RKO (cell line): ENCODE data around the gene ELP5.
A peak's percentile ranks its signal among the peaks of the same experiment; 100 is the strongest.

Source experiments
- DNase-seq: peaks from one replicate; pipeline ENCODE4 v3.0.0-alpha.2; 2016; ENCODE audit warnings: low spot score

ELP5 gene

DNA sequence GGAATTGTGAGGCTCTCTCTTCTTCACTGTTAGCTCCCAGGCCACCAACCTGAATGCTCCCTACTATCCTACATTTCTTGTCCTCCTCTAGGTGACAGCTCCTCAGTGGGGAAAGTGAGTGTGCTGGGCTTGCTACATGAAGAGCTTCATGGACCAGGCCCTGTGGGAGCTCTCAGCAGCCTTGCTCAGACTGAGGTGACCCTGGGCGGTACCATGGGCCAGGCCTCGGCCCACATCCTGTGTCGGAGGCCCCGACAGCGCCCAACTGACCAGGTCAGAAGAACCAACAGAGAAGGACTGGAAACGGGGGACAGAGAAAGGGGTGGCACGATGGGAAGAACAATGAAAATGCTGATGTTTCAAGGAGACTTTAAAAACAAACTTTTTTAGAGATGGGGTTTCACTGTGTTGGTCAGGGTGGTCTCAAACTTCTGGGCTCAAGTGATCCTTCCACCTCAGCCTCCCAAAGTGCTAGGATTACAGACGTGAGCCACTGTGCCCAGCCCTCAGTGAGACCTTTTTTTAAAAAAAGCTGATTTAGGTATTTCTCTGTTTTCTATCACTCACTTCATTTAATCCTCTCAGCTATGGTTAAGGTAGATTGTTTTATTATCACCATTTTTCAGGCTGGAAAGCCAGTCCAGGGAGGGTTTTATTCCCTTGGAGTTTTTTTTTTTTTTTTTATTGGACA, 4.9 kb downstream of the ELP5 start:
- DNase-seq: no peak

DNA sequence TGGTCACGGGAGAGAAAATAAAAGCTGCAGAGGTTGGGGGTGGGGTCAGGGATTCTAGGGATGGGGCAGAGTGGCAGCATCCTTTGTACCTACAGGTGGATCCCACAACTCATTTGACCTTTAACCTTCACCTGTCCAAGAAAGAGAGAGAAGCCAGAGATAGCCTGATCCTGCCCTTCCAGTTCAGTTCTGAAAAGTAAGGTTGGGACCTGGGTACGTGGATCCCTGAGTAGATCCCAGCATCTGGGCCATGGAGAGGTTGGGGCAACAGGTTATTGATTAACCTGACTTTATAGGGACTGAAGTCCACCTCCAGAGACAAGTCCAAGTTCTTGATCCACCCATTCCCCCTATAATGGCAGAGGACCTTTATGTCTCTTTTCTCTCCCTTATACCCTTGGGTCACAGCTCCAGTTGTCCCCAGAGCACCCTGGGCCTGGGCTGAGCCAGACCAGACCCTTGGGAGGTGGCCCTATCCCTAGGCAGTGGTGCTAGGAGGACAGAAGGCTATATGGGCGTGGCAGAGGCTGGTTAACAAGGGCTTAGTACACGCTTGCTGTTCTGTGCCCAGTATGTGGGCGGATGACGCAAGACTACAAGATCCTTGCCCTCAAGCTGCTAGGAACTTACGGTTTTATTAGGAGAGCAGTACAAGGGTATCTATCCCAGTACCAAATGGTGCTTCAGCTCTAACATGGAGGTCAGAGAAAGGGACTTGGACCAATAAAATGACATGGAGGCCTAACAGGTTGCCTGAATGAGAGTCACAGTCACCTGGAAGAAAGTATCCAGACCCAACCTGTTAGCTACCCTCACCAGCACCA, 6.9 kb downstream of the ELP5 start:
- DNase-seq: peak; percentile 57

DNA sequence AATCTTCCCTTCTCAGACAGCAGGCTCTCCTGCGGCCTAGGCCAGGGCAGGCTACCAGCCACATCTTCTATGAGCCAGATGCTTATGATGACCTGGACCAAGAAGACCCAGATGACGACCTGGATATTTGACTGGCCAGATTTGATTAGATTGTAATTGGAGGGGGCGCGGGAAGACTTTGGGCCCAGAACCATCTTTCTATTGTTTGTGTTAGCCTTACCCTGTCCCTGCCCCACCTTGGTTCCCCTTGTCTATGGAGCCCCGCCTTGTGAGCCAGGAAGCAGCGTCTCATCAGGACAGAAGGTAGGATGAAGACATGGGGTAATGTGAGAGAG, 7.5 kb downstream of the ELP5 start:
- DNase-seq: no peak

DNA sequence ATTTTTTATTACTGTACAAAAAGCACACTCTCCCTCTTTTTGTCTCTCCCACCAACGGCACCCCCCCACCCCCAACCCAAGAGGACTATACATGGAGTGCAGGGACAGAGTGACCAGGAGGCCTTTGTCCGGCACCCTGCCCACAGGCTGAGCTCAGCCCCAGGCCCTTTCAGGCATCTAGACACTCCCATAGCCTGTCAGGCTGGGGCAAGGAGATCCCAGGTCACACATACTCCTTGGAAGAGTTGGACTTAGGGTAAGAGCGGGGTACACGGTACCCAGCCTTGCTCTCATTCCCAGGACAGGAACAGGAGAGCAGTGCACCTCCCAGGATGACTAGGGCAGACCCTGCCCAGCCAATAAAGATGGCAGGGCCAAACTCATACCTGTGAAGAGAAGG, 8.1 kb downstream of the ELP5 start:
- no peak for DNase-seq

DNA sequence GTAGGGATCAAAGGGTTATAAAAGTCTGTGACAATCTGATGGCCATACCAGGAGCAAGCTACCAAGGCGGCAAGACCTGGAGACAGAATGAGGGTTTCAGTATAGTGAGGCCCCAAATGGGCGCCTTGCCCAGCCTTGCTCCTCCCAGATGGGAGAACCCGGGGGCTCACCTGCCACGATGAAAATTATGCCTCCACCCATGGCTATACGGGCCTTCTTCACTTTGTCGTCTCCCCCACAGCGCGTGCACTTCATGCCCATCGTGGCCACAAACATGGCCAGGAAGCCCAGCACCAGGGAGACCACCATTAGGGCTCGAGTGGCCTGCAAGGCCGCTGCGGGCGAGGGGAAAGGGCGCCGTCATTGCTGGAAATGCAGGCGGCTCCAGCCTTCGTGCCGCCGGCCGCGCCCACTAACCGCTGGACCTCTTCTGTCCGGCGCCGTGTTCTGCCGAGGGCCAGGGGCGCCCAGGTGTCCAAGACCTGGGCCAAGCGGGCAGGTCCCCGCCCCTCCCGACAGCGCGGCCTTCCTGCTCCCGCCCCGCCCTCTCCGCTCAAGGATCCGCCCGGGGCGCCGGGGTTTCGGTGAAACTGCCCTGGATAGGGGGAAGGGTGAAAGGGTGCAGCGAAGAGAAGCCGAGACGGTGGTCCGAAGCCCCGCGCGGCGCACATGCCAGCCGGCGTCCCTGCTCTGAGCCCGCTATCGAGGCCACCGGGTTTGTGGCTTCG, 8.8 kb downstream of the ELP5 start:
- DNase-seq: peak; percentile 42

DNA sequence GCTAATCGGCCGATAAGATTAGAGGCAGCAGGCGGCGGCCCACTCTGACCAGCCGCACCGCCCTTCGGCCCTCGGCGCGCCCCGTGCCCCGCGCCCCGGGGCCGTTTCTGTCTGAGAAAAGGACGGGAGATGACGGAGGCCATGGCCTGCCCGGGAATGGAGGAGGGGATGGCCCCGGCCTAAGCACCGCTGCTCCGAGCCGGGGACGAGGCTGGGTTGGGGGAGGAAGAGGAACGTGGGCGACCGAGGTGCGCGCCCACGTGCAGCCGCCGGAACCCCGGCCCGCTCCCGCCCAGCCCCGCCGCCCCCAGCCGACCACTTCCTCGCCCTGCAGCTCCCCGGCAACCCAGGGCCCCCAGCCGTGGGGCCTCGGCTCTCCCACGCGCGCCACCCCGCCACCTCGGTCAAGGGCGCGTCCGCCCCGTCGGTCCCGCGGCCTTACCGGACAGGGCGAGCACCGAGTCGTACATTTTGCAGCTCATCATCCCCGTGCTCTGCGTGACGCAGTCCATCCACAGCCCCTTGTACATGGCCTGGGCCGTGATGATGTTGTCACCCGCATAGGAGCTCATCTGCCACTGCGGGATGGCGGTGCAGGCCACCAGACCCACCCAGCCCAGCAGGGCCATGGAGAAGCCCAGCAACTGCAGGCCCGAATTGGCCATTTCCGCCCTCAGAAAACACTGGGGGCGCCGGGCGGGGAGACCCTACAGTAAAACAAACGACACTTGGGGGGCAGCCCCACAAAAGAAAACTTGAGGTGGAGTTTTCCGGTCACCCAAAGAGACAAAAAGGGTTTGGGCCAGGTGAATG, 9.6 kb downstream of the ELP5 start:
- DNase-seq: no peak

DNA sequence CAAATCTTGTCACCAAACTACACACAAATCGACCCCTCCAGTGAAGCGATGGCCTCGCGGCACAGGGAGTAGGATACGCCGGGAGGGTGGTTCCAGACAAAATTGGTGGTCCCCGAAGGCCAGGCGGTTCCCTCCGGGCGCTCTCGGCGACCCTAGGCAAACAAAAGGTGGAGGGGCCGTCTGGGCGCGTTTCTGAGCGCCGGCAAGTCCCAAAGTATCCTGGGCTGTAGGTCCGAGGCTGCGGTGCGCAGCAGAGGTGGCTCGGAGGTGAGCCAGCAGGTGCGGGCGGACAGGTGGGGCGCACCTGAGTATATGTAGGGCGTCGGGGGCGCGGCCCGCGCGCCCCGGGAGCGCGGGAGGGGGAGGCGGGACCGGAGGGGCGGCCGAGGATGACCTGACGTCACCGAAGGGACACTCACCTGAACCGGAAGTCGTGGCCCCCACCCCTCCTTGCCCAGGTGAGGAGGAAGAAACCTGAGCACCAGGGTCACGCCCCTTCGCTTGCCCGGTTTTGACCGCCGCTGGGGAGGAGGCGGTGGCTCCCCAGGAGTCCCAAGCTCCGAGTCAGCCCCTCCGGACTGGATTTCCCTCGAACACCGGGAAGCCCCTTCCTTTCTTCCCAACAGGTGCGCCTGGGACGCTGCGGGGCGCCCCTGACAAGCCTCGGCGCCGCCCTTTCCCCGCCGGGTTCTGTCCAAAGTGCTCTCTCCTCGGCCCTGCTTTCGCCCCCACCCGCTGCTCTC, 10.3 kb downstream of the ELP5 start, which contains the start of gene CLDN7:
CLDN7 (minus strand) TSS at position 287 of the 743 bp plus-strand sequence. CDS start 435 bp downstream, outside the sequence.
- DNase-seq: no peak

DNA sequence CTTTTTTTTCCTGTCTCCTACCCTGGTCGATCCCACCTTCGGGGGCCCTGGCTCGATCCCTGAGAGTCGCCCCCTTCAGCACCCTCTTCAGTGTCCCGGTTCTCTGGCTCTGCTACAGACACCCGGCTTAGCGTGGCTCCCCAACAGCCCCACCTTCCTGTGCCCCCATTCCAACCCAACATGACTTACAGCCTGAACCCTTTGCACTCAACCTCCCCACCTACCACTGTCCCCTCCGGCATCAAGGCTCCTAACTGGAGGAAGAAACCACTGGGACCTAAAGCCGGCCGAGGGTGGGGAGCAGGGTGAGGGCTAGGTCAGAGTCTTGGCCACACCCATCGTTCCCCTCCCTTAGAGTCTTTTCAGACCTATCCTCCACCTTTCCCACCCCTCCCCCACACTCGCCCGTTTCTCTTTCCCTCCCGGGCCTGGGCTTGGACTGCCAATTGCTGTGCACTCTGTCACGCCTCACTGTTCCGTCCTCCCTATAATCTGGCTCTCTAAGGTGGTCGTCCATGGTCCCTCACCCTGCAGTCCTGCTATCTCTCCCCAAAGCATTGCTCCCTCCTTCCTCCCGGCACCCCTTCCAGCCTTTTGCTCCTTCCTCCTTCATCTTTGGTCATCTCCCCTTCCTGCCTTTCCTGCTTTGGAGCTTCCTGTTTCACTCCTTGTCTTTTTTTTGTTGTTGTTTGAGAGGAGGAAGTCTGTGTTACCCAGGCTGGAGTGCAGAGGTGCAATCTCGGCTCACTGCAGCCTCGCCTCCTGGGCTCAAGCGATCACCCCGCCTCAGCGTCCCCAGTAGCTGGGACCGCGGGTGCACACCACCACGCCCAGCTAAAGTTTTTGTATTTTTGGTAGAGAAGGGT, 11.2 kb downstream of the ELP5 start:
- no peak for DNase-seq

DNA sequence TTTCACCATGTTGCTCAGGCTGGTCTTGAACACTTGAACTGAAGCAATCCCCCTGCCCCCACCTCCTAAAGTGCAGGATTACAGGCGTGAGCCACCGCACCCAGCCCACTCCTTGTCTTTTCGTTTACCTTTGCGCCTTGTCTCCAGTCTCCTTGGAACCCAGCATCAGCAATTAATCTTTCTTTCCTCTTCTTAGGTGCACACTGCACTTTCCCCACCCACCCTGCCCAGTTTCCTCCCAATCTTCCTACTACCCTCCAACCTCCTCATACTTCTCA, 11.7 kb downstream of the ELP5 start:
- no peak for DNase-seq

DNA sequence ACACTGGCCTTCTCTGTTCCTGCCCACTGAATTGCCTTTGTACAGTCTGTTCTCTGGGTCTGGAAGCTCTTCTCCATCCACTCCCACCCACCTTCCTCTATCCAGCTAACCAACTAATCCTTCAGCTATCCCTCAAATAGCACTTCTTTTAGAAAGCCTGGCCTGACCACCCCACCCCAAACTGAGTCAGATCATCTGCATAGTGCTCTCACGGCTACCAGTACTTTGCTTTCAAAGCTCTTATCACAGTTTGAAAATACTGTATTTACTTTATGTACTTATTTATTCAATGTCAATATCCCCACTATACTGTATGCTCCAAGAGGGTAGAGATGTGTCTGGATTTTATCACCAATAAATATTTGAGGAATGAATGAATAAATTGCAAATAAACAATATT, 14.8 kb downstream of the ELP5 start:
- DNase-seq: no peak

DNA sequence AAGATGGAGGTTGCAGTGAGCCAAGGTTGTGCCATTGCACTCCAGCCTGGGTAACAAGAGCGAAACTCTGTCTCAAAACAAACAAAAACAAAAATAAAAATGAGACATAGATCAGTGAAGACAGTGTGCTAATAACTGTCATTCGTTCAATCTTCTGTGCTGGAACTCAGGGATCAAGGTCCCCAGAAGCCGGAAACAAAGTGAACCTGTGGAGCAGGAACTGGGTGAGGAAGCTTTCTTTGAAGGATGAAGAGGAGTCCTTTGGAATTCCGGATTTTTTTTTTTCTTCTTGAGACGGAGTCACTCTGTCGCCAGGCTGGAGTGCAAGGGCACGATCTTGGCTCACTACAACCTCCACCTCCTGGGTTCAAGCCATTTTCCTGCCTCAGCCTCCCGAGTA, 27.4 kb downstream of the ELP5 start:
- DNase-seq: no peak

DNA sequence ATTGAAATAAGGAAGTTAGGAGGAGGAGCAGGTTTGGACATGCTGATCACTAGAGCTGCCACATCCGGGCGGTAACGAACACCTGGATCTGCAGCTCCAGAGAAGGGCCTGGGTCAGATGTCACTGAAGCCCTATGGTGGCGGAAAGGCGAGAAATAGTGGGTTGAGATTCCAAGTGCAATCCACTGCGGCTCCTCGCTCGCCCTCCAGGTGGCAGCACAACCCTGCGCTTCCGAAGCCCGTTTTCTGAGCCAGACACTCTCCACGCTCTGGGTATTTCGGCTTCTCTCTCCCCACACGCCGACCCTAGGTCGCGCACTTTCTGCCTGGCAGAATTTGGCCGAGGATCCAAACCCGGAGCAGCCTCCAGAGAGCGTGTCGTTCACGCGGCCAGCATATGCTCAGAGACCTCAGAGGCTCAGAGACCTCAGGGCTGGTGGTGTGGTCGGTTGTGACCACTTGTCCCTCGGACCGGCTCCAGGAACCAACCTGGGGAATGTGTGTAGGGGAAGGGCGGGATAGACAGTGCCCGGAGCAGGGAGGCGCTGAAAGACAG, 28.6 kb downstream of the ELP5 start:
- DNase-seq: peak; percentile 89

DNA sequence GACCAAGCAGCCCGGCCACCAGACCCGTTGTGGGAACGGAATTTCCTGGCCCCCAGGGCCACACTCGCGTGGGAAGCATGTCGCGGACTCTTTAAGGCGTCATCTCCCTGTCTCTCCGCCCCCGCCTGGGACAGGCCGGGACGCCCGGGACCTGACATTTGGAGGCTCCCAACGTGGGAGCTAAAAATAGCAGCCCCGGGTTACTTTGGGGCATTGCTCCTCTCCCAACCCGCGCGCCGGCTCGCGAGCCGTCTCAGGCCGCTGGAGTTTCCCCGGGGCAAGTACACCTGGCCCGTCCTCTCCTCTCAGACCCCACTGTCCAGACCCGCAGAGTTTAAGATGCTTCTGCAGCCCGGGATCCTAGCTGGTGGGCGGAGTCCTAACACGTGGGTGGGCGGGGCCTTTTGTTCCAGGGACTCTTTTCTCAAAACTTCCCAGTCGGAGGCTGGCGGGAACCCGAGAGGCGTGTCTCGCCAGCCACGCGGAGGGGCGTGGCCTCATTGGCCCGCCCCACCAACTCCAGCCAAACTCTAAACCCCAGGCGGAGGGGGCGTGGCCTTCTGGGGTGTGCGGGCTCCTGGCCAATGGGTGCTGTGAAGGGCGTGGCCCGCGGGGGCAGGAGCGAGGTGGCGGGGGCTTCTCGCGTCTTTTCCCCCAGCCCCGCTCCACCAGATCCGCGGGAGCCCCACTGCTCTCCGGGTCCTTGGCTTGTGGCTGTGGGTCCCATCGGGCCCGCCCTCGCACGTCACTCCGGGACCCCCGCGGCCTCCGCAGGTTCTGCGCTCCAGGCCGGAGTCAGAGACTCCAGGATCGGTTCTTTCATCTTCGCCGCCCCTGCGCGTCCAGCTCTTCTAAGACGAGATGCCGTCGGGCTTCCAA, 29.3 kb downstream of the ELP5 start, which contains the start of gene SLC2A4:
SLC2A4 (plus strand) TSS at position 645 of the 879 bp plus-strand sequence; CDS start at position 862, 217 bp downstream.
- peak; percentile 94 for DNase-seq

DNA sequence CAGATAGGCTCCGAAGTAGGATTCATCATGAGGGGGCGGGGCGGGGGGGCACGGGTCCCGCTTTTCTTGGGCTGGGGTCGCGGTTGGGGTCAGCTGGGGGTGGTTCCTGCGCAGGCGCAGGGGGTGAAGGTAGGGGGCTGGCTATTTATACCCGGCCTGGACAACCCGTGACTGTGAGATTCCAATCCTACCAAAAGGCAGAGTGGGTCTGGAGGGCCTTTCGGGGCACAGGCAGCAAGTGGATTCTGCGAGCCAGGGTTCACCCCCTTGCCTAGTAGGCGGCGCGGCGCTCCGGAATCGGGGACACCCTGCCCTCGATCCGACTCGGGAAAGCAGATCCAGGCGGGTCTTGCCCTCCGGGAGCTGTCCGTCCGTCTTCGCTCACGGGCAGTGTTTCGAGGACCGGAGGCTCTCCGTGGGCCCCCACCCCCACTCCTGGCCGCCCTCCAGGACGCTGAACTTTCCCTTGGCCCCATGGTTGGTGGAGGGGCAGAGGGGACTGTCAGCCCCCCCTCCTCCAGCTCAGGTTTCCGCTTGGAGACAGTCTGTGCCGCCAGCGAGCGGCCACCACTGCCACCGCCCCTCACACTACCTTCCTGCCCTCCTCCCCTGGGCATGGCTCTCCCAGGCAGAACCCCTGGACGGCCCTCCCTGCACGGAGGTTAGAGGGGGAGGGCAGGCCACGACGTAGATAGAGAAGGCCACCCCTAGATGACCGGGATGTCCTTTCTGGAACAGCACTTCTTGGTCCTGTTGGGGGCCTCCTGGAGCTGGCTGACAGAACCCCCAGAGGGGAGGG, 30.1 kb downstream of the ELP5 start:
- no peak for DNase-seq

DNA sequence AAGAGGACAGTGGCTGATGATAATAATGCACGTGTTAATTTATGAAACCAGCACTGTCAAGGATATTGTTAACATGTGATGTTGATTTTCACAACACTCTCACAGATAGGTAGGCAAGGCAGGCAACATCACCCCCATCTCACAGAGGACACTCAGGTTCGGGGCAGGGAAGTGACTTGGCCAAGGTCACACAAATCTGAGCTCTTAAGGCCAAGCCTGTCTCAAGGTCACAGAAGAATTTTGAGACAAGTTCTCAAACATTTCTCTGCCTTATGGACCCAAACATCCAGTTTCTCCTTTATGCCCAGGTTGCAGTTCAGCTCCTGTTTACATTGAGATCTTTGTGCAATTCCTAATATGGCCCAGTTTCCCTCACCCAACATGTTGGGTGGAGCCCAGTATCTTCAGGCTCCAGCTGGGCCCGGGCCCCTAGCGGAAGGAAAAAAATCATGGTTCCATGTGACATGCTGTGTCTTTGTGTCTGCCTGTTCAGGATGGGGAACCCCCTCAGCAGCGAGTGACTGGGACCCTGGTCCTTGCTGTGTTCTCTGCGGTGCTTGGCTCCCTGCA, 30.8 kb downstream of the ELP5 start:
- DNase-seq: no peak

DNA sequence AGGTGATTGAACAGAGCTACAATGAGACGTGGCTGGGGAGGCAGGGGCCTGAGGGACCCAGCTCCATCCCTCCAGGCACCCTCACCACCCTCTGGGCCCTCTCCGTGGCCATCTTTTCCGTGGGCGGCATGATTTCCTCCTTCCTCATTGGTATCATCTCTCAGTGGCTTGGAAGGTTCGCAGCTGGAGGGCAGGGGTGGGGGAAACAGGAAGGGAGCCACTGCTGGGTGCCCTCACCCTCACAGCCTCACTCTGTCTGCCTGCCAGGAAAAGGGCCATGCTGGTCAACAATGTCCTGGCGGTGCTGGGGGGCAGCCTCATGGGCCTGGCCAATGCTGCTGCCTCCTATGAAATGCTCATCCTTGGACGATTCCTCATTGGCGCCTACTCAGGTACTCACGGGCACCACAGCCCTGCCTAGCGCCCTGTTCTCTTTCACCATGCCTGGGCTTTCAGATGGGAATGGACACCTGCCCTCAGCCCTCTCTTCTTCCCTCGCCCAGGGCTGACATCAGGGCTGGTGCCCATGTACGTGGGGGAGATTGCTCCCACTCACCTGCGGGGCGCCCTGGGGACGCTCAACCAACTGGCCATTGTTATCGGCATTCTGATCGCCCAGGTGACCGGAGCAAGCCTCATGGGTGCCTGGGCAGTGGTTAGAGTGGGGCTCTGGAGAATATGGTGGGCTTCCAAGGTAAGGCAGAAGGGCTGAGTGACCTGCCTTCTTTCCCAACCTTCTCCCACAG, 31.6 kb downstream of the ELP5 start:
- no peak for DNase-seq

DNA sequence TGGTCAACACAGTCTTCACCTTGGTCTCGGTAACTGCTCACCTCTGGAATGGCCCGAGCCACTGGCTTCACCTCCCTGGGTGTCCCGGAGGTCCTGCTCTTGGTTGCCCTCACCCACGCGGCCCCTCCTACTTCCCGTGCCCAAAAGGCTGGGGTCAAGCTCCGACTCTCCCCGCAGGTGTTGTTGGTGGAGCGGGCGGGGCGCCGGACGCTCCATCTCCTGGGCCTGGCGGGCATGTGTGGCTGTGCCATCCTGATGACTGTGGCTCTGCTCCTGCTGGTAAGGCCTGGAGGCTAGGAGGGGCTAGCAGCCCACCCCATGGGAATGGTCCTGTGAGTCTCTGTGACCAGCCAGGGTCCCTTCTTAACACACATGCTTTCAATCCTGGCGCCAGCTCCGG, 32.9 kb downstream of the ELP5 start:
- DNase-seq: no peak
